Neural progenitor cell (in vitro differentiated cells): ENCODE data around the gene PLEKHH2. TPM values are rescaled to one million over a fixed set of nuclear protein-coding genes. Genes with fewer than 3 reads are reported as not detected.

Experiments used
- DNase-seq: peaks from one replicate; pipeline ENCODE4 v3.0.0-alpha.2; 2016; ENCODE audit warnings: low spot score
- H2AFZ ChIP-seq: fragments of 200-600 bp; sonication (generic); replicated peaks from 2 replicates; pipeline ENCODE4 v1.6.1; 2016; ENCODE audit warnings: antibody characterized with exemption
- H3F3A ChIP-seq: fragments of 200-600 bp; sonication (generic); 2 replicates; pipeline ENCODE4 v1.6.1; 2016; ENCODE audit warnings: antibody characterized with exemption, low read depth
- H3K27ac ChIP-seq: fragments of 200-600 bp; sonication (generic); 2 replicates; pipeline ENCODE4 v1.5.1; 2016; ENCODE audit warnings: mild to moderate bottlenecking
- H3K27me3 ChIP-seq: fragments of 200-600 bp; sonication (generic); 2 replicates; pipeline ENCODE4 v1.6.1; 2016; ENCODE audit warnings: mild to moderate bottlenecking, moderate library complexity
- H3K36me3 ChIP-seq: fragments of 200-600 bp; sonication (generic); 2 replicates; pipeline ENCODE4 v1.5.1; 2016
- H3K4me1 ChIP-seq: fragments of 200-600 bp; sonication (generic); 2 replicates; pipeline ENCODE4 v1.6.1; 2016; ENCODE audit warnings: mixed run types
- H3K4me2 ChIP-seq: fragments of 200-600 bp; sonication (generic); 2 replicates; pipeline ENCODE4 v1.6.1; 2016
- H3K4me3 ChIP-seq: fragments of 200-600 bp; sonication (generic); 2 replicates; pipeline ENCODE4 v1.5.1; 2016
- H3K79me2 ChIP-seq: fragments of 200-600 bp; sonication (generic); 2 replicates; pipeline ENCODE4 v1.6.1; 2016; ENCODE audit warnings: low read depth
- H3K9ac ChIP-seq: fragments of 200-600 bp; sonication (generic); 2 replicates; pipeline ENCODE4 v1.6.1; 2016
- H3K9me3 ChIP-seq: fragments of 200-600 bp; sonication (generic); 2 replicates; pipeline ENCODE4 v1.5.1; 2016; ENCODE audit warnings: low read depth
- H4K20me1 ChIP-seq: fragments of 200-600 bp; sonication (generic); 2 replicates; pipeline ENCODE4 v1.6.1; 2016; ENCODE audit warnings: low read depth
- H3K27ac Mint-ChIP-seq: 3 replicates; pipeline ENCODE4 v1.8.0; 2021; ENCODE audit warnings: mixed read lengths
- H3K27me3 Mint-ChIP-seq: 2 replicates; pipeline ENCODE4 v1.8.0; 2022; ENCODE audit warnings: low read depth, mild to moderate bottlenecking, inconsistent platforms, moderate library complexity, mixed read lengths; ENCODE audit not compliant: insufficient read depth
- H3K36me3 Mint-ChIP-seq: 3 replicates; pipeline ENCODE4 v1.8.0; 2021; ENCODE audit warnings: mixed read lengths
- H3K4me1 Mint-ChIP-seq: 3 replicates; pipeline ENCODE4 v1.8.0; 2021; ENCODE audit warnings: mixed read lengths
- H3K4me3 Mint-ChIP-seq: 3 replicates; pipeline ENCODE4 v1.8.0; 2021; ENCODE audit warnings: mild to moderate bottlenecking, moderate library complexity, mixed read lengths
- H3K9me3 Mint-ChIP-seq: 3 replicates; pipeline ENCODE4 v1.8.0; 2020; ENCODE audit warnings: mixed read lengths
- EZH2 ChIP-seq: fragments of 200-600 bp; sonication (generic); IDR thresholded peaks from 2 replicates; pipeline ENCODE4 v1.6.1; 2017; ENCODE audit warnings: antibody characterized with exemption, mild to moderate bottlenecking, moderate library complexity
- EZH2phosphoT487 ChIP-seq: fragments of 200-600 bp; sonication (generic); IDR thresholded peaks from 2 replicates; pipeline ENCODE4 v1.6.1; 2017; ENCODE audit warnings: antibody characterized with exemption
- total RNA-seq: library from RNA; depleted of rRNA; stranded (reverse); fragments of >200 nt; gene quantifications from 2 replicates; pipeline ENCODE4 v1.2.3, GENCODE V29; 2015; ENCODE audit warnings: low replicate concordance
- TF ChIP-seq, protein P1 (sequence below): fragments of 200-600 bp; sonication (generic); IDR thresholded peaks from 2 replicates; pipeline ENCODE4 v1.5.1; 2017; ENCODE audit warnings: antibody characterized with exemption, mild to moderate bottlenecking

The PLEKHH2 gene
- total RNA-seq, 1 donor from 2014 or later: 11.2 TPM

DNA sequence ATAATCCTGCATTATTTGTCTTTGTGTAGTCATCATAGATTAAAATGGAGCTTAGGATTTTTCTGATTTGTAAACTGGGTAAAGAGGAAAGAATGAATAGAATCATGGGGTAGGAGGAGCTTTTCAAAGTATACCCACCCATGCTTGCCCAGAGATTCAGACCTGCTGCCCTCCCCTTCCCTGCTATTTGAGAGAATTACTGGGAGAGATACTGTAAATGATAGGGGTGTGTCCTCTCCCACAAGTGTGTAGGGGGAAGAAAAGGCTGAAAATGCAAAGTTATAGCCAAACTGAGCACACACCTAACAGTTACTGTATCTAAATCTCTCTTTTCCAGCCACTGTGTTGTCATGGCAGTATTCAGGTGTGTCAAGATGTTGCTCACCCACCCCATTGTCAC lies 115.2 kb downstream of the PLEKHH2 start:
- Histone ChIP-seq H2AFZ (no peak overlapping the region), H3K36me3 (no peaks in the 10 kb centered on the region), H3K9ac (no peak overlapping the region), H4K20me1 (no peaks in the 10 kb centered on the region), H3K9me3 (no peaks in the 10 kb centered on the region), H3K27me3 (no peaks in the 10 kb centered on the region), H3K27ac (no peak overlapping the region), H3K4me2 (peak overlapping the region; percentile 60), H3K4me3 (no peak overlapping the region), H3K4me1 (peaks cover 17% of the 10 kb centered on the region), H3F3A (peaks cover 18% of the 10 kb centered on the region), H3K79me2 (no peaks in the 10 kb centered on the region)
- Mint-ChIP-seq H3K9me3 (peaks cover 1% of the 10 kb centered on the region), H3K4me1 (peaks cover 17% of the 10 kb centered on the region), H3K27ac (no peak overlapping the region), H3K4me3 (no peak overlapping the region), H3K27me3 (no peaks in the 10 kb centered on the region), H3K36me3 (peaks cover 1% of the 10 kb centered on the region)
- TF ChIP-seq EZH2phosphoT487 (no peak), EZH2 (no peak)
- TF ChIP-seq, protein P1, sequence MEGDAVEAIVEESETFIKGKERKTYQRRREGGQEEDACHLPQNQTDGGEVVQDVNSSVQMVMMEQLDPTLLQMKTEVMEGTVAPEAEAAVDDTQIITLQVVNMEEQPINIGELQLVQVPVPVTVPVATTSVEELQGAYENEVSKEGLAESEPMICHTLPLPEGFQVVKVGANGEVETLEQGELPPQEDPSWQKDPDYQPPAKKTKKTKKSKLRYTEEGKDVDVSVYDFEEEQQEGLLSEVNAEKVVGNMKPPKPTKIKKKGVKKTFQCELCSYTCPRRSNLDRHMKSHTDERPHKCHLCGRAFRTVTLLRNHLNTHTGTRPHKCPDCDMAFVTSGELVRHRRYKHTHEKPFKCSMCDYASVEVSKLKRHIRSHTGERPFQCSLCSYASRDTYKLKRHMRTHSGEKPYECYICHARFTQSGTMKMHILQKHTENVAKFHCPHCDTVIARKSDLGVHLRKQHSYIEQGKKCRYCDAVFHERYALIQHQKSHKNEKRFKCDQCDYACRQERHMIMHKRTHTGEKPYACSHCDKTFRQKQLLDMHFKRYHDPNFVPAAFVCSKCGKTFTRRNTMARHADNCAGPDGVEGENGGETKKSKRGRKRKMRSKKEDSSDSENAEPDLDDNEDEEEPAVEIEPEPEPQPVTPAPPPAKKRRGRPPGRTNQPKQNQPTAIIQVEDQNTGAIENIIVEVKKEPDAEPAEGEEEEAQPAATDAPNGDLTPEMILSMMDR: no peak
- DNase-seq: no peak

DNA sequence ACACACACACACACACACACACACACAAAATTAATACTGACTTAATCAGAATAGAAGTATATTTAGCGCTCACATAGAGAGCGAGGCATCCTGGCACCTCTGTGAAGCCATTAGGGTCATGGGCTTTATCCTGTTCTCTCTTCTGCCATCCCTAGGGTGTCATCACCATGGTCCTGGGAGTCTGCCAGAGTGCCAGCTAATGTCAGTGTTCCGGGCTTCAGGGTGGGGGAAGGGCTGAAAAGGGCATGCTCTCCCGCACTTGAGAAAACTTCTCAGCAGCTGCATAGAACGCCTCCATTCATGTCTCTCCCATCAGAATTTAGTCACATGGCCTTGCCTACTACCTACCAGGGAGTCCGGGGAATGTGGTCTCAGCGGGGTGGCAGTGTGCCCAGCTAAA lies 117.1 kb downstream of the PLEKHH2 start:
- H3K27ac Mint-ChIP-seq: no peak overlapping the region
- no peaks in the 10 kb centered on the region for H3K36me3 ChIP-seq
- H3K36me3 Mint-ChIP-seq: peaks cover 1% of the 10 kb centered on the region
- H3K9ac ChIP-seq: no peak overlapping the region
- H3K4me3 ChIP-seq: no peak overlapping the region
- peaks cover 18% of the 10 kb centered on the region for H3F3A ChIP-seq
- H3K27me3 ChIP-seq: no peaks in the 10 kb centered on the region
- H3K9me3 ChIP-seq: no peaks in the 10 kb centered on the region
- no peak overlapping the region for H3K27ac ChIP-seq
- H4K20me1 ChIP-seq: no peaks in the 10 kb centered on the region
- DNase-seq: no peak
- H3K4me1 ChIP-seq: peaks cover 17% of the 10 kb centered on the region
- no peaks in the 10 kb centered on the region for H3K79me2 ChIP-seq
- H3K4me2 ChIP-seq: no peak overlapping the region
- no peak overlapping the region for H2AFZ ChIP-seq
- peaks cover 2% of the 10 kb centered on the region for H3K27me3 Mint-ChIP-seq
- H3K4me1 Mint-ChIP-seq: peaks cover 17% of the 10 kb centered on the region
- no peak overlapping the region for H3K4me3 Mint-ChIP-seq
- no peak for TF ChIP-seq EZH2phosphoT487
- TF ChIP-seq, protein P1: no peak
- no peak for TF ChIP-seq EZH2
- H3K9me3 Mint-ChIP-seq: peaks cover 1% of the 10 kb centered on the region

DNA sequence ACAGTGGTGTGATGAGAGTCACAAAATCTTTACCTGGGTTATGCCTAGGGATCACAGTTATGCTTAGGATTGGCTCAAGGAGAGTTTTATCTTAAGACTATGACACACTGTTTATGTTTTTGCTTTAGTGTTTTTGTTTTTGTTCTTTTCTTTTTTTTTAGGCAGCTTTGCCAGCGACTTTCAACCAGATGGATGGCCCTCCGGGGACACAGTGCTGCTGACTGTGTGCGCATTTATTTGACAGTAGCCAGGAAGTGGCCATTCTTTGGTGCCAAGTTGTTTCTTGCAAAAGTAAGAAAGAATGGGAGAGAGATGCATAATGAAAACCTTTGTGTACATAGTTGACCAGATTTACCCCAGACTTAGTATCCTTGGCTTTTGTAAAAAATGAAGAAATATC lies 121.7 kb downstream of the PLEKHH2 start:
- no peaks in the 10 kb centered on the region for H3K27me3 ChIP-seq
- H3K9ac ChIP-seq: no peak overlapping the region
- H4K20me1 ChIP-seq: no peaks in the 10 kb centered on the region
- H3K4me1 Mint-ChIP-seq: peaks cover 4% of the 10 kb centered on the region
- peaks cover 2% of the 10 kb centered on the region for H3K27me3 Mint-ChIP-seq
- H3K79me2 ChIP-seq: no peaks in the 10 kb centered on the region
- H3K4me1 ChIP-seq: no peaks in the 10 kb centered on the region
- no peak overlapping the region for H3K4me3 Mint-ChIP-seq
- H3K4me3 ChIP-seq: no peak overlapping the region
- no peak overlapping the region for H2AFZ ChIP-seq
- no peak overlapping the region for H3K27ac ChIP-seq
- TF ChIP-seq EZH2phosphoT487 (no peak), EZH2 (no peak)
- TF ChIP-seq, protein P1: no peak
- peaks cover 1% of the 10 kb centered on the region for H3K9me3 Mint-ChIP-seq
- no peaks in the 10 kb centered on the region for H3F3A ChIP-seq
- no peak overlapping the region for H3K4me2 ChIP-seq
- no peak for DNase-seq
- H3K36me3 Mint-ChIP-seq: peaks cover 1% of the 10 kb centered on the region
- no peaks in the 10 kb centered on the region for H3K36me3 ChIP-seq
- H3K27ac Mint-ChIP-seq: no peak overlapping the region
- H3K9me3 ChIP-seq: no peaks in the 10 kb centered on the region
